ENCODE results near the gene HMSD.

The HMSD gene, protein sequence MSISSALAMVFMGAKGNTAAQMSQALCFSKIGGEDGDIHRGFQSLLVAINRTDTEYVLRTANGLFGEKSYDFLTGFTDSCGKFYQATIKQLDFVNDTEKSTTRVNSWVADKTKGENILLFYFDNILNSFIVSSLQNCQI

DNA sequence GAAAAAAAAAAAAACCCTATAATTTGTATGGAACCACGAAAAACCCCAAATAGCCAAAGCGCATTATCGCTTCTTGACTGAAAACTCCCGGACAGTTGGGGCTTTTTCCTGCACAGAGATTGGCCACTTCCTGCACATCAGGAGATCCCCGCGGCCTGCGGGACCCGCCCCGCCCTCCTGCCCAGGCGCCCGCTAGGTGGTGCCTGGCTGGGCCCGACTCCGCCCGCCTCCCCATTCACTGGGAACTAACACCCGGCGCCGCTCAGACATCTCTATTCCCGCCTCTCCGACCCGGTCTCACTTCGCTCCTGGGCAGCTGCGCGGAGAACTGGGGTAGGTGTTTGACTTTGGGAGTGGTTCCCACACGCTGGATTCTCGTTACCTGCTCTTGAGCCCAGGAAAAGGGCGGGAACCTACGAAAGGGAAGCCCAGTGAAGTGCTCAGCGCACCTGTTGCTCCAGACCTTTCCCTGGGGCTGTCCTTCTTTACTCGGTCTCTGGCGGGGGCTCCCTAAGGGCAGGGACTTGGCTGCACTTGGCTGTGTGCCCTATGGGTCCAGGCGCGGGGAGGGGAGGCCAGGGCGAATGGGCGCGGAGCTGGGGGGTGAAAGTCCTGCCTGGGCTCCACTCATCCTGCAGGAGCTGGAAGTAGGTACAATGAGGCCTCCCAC lies at the start of gene HMSD:
HMSD (plus strand) TSS at position 234 of the 670 bp plus-strand sequence. CDS start 4,155 bp downstream, outside the sequence.
- TF ChIP-seq, protein P1, sequence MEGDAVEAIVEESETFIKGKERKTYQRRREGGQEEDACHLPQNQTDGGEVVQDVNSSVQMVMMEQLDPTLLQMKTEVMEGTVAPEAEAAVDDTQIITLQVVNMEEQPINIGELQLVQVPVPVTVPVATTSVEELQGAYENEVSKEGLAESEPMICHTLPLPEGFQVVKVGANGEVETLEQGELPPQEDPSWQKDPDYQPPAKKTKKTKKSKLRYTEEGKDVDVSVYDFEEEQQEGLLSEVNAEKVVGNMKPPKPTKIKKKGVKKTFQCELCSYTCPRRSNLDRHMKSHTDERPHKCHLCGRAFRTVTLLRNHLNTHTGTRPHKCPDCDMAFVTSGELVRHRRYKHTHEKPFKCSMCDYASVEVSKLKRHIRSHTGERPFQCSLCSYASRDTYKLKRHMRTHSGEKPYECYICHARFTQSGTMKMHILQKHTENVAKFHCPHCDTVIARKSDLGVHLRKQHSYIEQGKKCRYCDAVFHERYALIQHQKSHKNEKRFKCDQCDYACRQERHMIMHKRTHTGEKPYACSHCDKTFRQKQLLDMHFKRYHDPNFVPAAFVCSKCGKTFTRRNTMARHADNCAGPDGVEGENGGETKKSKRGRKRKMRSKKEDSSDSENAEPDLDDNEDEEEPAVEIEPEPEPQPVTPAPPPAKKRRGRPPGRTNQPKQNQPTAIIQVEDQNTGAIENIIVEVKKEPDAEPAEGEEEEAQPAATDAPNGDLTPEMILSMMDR (IDR thresholded peaks at IDR 0.05): 0 out of 2 replicates have a peak, but pooled peaks have one; percentile 8

- TF ChIP-seq, protein P1 (IDR thresholded peaks at IDR 0.05): no peak
Observed at GRCh38 chr18:63903851-63904570, 45.1 kb upstream of the HMSD start.

DNA sequence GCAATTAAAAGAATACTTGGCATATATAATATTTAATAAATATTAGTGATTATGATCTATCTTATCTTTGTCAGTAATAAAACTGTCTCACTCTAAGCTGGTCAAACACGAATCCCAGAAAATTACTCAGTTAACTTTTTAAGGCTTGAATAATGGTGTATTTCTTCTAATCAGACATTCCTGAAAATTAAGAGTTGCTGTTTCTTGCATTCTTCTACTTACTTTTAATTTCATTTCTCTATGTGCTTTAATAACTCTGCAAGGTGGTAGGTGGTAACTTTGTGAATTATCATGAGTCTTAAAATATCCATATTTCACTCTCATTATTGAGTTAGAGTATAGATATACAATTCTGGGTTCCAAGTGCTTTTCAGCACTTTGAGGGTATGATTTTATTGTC lies 44.4 kb upstream of the HMSD start:
- TF ChIP-seq, protein P1 (IDR thresholded peaks at IDR 0.05): no peak

- TF ChIP-seq, protein P1 (IDR thresholded peaks at IDR 0.05): no peak
Observed at GRCh38 chr18:63905361-63905760, 43.7 kb upstream of the HMSD start.

GRCh38 chr18:63906056-63906455 lies 43.0 kb upstream of the HMSD start:
- TF ChIP-seq, protein P1 (IDR thresholded peaks at IDR 0.05): no peak

DNA sequence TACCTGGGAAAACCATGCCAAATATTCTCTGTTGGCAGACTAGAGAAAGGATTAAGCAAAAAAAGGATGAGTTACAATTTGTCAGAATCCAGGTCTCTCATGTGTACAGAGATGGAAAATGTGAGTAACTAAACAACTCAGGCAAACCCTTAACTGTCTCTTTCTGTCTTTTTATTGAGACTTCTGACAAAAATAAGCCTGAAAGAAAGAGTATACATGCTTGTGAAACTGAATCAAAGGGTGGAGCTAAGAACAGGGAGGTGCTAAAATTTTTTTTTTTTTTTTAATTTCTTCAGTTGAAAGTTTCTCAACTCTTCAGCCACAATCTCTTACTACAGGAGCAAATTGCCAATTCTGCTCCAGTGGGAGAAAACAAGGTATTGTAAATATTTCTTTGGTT lies 41.4 kb upstream of the HMSD start, which contains the start of gene SERPINB10:
SERPINB10 (plus strand) TSS at position 295 of the 400 bp plus-strand sequence. CDS start 7,553 bp downstream, outside the sequence.
- TF ChIP-seq, protein P1 (IDR thresholded peaks at IDR 0.05): no peak

- TF ChIP-seq, protein P1 (IDR thresholded peaks at IDR 0.05): no peak
Observed at GRCh38 chr18:63908858-63909257, 40.2 kb upstream of the HMSD start.
